Calu3 (cell line): ENCODE results near the gene PADI6. TPM values are rescaled to one million over a fixed set of nuclear protein-coding genes. Genes with fewer than 3 reads are reported as not detected.

Experiments used
- Bru-seq: library from RNA; stranded (reverse); fragments of 400-500 nt; gene quantifications from one replicate; lab custom pipeline; 2021; lab: Mats Ljungman, UMichigan
- BruChase-seq, 2 experiments: library from RNA; stranded (reverse); fragments of 400-500 nt; gene quantifications; one replicate each; lab custom pipeline; 2021; lab: Mats Ljungman, UMichigan
- BruUV-seq: library from RNA; stranded (reverse); fragments of 400-500 nt; replicated peaks from 2 replicates; lab custom pipeline; 2021; lab: Mats Ljungman, UMichigan
- CTCF ChIA-PET: fragments of 300-600 bp; sonication (Branson Sonifier 250); formaldehyde crosslinking; loops from one replicate; lab custom pipeline; 2022; ENCODE audit warnings: antibody characterized with exemption; lab: Charles Lee
- DNase-seq: peaks from one replicate; pipeline ENCODE4 v3.0.0; 2022
- H3K27ac Mint-ChIP-seq: one replicate; pipeline ENCODE4 v1.8.0; 2022; ENCODE audit warnings: mixed read lengths; ENCODE audit not compliant: unreplicated experiment
- H3K27me3 Mint-ChIP-seq: one replicate; pipeline ENCODE4 v1.8.0; 2022; ENCODE audit warnings: mixed read lengths; ENCODE audit not compliant: unreplicated experiment
- H3K36me3 Mint-ChIP-seq: one replicate; pipeline ENCODE4 v1.8.0; 2022; ENCODE audit warnings: mild to moderate bottlenecking, moderate library complexity, mixed read lengths; ENCODE audit not compliant: insufficient read depth, unreplicated experiment
- H3K4me1 Mint-ChIP-seq: one replicate; pipeline ENCODE4 v1.8.0; 2022; ENCODE audit warnings: mild to moderate bottlenecking, low read depth, mixed read lengths; ENCODE audit not compliant: unreplicated experiment
- H3K4me3 Mint-ChIP-seq: one replicate; pipeline ENCODE4 v1.8.0; 2022; ENCODE audit warnings: mild to moderate bottlenecking, low read depth, moderate library complexity, mixed read lengths; ENCODE audit not compliant: unreplicated experiment
- H3K9me3 Mint-ChIP-seq: one replicate; pipeline ENCODE4 v1.8.0; 2022; ENCODE audit warnings: low read depth, mixed read lengths; ENCODE audit not compliant: unreplicated experiment
- intact Hi-C: fragments of 100-400 bp; cut with micrococcal nuclease; formaldehyde crosslinking; loops from one replicate; pipeline ENCODE4 v1.10.0; 2022; ENCODE audit not compliant: unreplicated experiment
- long read RNA-seq: library from polyadenylated mRNA; stranded (forward); transcript quantifications from one replicate; pipeline ENCODE4 v2.0.0, GENCODE V29; 2022
- total RNA-seq: library from RNA; stranded (reverse); gene quantifications from 2 replicates; pipeline ENCODE4 v1.2.3, GENCODE V29; 2022
- TF ChIP-seq, protein P1 (sequence below): fragments of 200-600 bp; IDR thresholded peaks from one replicate; pipeline ENCODE4 v1.8.0; 2022; ENCODE audit warnings: antibody characterized with exemption; ENCODE audit not compliant: unreplicated experiment

Gene PADI6
- not detected in 2 replicates for total RNA-seq
- not detected for Bru-seq, nascent RNA
- percentile 3 among the genes with signal in this experiment for BruChase-seq, experiment 1, labeled RNA remaining after a 6-hour chase
- not detected for BruChase-seq, experiment 2, labeled RNA remaining after a 2-hour chase
- long read RNA-seq = 0 reads

- DNase-seq = no peak
- CTCF ChIA-PET = interaction anchor here (0.6 kb wide), 1 partner anchor 242 kb away, joined by 4 read pairs; no protein-coding TSS in a partner anchor
- Mint-ChIP-seq H3K4me3 (no peak within 1 kb of the TSS), H3K36me3 (no peaks in the 10 kb centered on the region), H3K27ac (no peak within 1 kb of the TSS), H3K9me3 (no peaks in the 10 kb centered on the region), H3K27me3 (peaks cover 12% of the 10 kb centered on the region), H3K4me1 (no peaks in the 10 kb centered on the region)
- no TSS peak for BruUV-seq
- intact Hi-C loops = no loop called here
- TF ChIP-seq, protein P1, sequence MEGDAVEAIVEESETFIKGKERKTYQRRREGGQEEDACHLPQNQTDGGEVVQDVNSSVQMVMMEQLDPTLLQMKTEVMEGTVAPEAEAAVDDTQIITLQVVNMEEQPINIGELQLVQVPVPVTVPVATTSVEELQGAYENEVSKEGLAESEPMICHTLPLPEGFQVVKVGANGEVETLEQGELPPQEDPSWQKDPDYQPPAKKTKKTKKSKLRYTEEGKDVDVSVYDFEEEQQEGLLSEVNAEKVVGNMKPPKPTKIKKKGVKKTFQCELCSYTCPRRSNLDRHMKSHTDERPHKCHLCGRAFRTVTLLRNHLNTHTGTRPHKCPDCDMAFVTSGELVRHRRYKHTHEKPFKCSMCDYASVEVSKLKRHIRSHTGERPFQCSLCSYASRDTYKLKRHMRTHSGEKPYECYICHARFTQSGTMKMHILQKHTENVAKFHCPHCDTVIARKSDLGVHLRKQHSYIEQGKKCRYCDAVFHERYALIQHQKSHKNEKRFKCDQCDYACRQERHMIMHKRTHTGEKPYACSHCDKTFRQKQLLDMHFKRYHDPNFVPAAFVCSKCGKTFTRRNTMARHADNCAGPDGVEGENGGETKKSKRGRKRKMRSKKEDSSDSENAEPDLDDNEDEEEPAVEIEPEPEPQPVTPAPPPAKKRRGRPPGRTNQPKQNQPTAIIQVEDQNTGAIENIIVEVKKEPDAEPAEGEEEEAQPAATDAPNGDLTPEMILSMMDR = no peak
These were observed at the start of gene PADI6 for GRCh38 chr1:17371896-17372295. Gene PADI6 (plus strand): TSS chr1:17372196. CDS start chr1:17372246, 50 bp downstream.

GRCh38 chr1:17328855-17329254, 43.1 kb upstream of the PADI6 start:
- Mint-ChIP-seq H3K9me3 (peaks cover 3% of the 10 kb centered on the region), H3K4me1 (no peaks in the 10 kb centered on the region), H3K36me3 (no peaks in the 10 kb centered on the region), H3K27ac (no peak overlapping the region), H3K27me3 (peaks cover 19% of the 10 kb centered on the region), H3K4me3 (no peak overlapping the region)
- TF ChIP-seq, protein P1 = no peak
- intact Hi-C loops = no loop called here
- no TSS peak for BruUV-seq
- CTCF ChIA-PET = no interaction called here
- DNase-seq = no peak

- Mint-ChIP-seq H3K27ac (no peak overlapping the region), H3K27me3 (peaks cover 22% of the 10 kb centered on the region), H3K4me1 (no peaks in the 10 kb centered on the region), H3K9me3 (peaks cover 3% of the 10 kb centered on the region), H3K4me3 (no peak overlapping the region), H3K36me3 (no peaks in the 10 kb centered on the region)
- BruUV-seq = no TSS peak
- TF ChIP-seq, protein P1 = no peak
- intact Hi-C loops = loop anchor here (10.0 kb wide), 1 partner anchor 95 kb away; no protein-coding TSS in a partner anchor
- CTCF ChIA-PET = no interaction called here
- no peak for DNase-seq
These were observed 42.4 kb upstream of the PADI6 start for GRCh38 chr1:17329610-17330009.

GRCh38 chr1:17330856-17331255, 41.1 kb upstream of the PADI6 start:
- H3K27ac Mint-ChIP-seq = no peak overlapping the region
- CTCF ChIA-PET = no interaction called here
- DNase-seq = no peak
- peaks cover 24% of the 10 kb centered on the region for H3K27me3 Mint-ChIP-seq
- peaks cover 3% of the 10 kb centered on the region for H3K9me3 Mint-ChIP-seq
- H3K4me3 Mint-ChIP-seq = no peak overlapping the region
- intact Hi-C loops = loop anchor here (10.0 kb wide), 1 partner anchor 96 kb away; no protein-coding TSS in a partner anchor
- H3K4me1 Mint-ChIP-seq = peaks cover 3% of the 10 kb centered on the region
- no peaks in the 10 kb centered on the region for H3K36me3 Mint-ChIP-seq
- BruUV-seq = no TSS peak
- TF ChIP-seq, protein P1 = no peak
